GM04504 (cell line): ENCODE results near the gene KCNT2.
"Not testable (repeated sequence)": the region's sequence is repeated elsewhere in the genome, so short reads cannot be mapped to it uniquely, and the experiment has no call there.

Experiments used
- DNase-seq: peaks from one replicate; pipeline ENCODE4 v3.0.0-alpha.2; 2012; ENCODE audit warnings: low read depth

The KCNT2 gene

GRCh38 chr1:196513821-196514220, 94.4 kb downstream of the KCNT2 start:
- no peak for DNase-seq

- DNase-seq: no peak
Observed at GRCh38 chr1:196510451-196510850, 97.8 kb downstream of the KCNT2 start.

- not testable (repeated sequence) for DNase-seq
Observed at GRCh38 chr1:196504224-196504623, 104.0 kb downstream of the KCNT2 start.

- DNase-seq: no peak
Observed at GRCh38 chr1:196502437-196502836, 105.8 kb downstream of the KCNT2 start.

- DNase-seq: no peak
Observed at GRCh38 chr1:196501760-196502428, 106.3 kb downstream of the KCNT2 start.

GRCh38 chr1:196497817-196498216, 110.4 kb downstream of the KCNT2 start:
- DNase-seq: no peak

- DNase-seq: no peak
Observed at GRCh38 chr1:196494766-196495165, 113.5 kb downstream of the KCNT2 start.

GRCh38 chr1:196493881-196494280, 114.4 kb downstream of the KCNT2 start:
- DNase-seq: no peak

GRCh38 chr1:196488579-196488978, 119.7 kb downstream of the KCNT2 start:
- no peak for DNase-seq

- DNase-seq: no peak
Observed at GRCh38 chr1:196486346-196486745, 121.9 kb downstream of the KCNT2 start.

GRCh38 chr1:196481616-196482015, 126.6 kb downstream of the KCNT2 start:
- DNase-seq: no peak

GRCh38 chr1:196477262-196477661, 131.0 kb downstream of the KCNT2 start:
- DNase-seq: no peak

- no peak for DNase-seq
Observed at GRCh38 chr1:196467230-196467925, 140.9 kb downstream of the KCNT2 start.

GRCh38 chr1:196466654-196467053, 141.6 kb downstream of the KCNT2 start:
- DNase-seq: no peak

GRCh38 chr1:196466166-196466565, 142.1 kb downstream of the KCNT2 start:
- DNase-seq: no peak

GRCh38 chr1:196464480-196464941, 143.7 kb downstream of the KCNT2 start:
- DNase-seq: peak; percentile 76

GRCh38 chr1:196462086-196462485, 146.2 kb downstream of the KCNT2 start:
- no peak for DNase-seq

GRCh38 chr1:196461521-196461920, 146.7 kb downstream of the KCNT2 start:
- no peak for DNase-seq

GRCh38 chr1:196459383-196459782, 148.9 kb downstream of the KCNT2 start:
- DNase-seq: no peak

- DNase-seq: no peak
Observed at GRCh38 chr1:196454792-196455191, 153.4 kb downstream of the KCNT2 start.

- DNase-seq: no peak
Observed at GRCh38 chr1:196451103-196451502, 157.1 kb downstream of the KCNT2 start.

- DNase-seq: no peak
Observed at GRCh38 chr1:196450143-196451095, 157.8 kb downstream of the KCNT2 start.

- DNase-seq: no peak
Observed at GRCh38 chr1:196449460-196449859, 158.8 kb downstream of the KCNT2 start.
